ENCODE measurements around the gene CDC42BPG.

DNA sequence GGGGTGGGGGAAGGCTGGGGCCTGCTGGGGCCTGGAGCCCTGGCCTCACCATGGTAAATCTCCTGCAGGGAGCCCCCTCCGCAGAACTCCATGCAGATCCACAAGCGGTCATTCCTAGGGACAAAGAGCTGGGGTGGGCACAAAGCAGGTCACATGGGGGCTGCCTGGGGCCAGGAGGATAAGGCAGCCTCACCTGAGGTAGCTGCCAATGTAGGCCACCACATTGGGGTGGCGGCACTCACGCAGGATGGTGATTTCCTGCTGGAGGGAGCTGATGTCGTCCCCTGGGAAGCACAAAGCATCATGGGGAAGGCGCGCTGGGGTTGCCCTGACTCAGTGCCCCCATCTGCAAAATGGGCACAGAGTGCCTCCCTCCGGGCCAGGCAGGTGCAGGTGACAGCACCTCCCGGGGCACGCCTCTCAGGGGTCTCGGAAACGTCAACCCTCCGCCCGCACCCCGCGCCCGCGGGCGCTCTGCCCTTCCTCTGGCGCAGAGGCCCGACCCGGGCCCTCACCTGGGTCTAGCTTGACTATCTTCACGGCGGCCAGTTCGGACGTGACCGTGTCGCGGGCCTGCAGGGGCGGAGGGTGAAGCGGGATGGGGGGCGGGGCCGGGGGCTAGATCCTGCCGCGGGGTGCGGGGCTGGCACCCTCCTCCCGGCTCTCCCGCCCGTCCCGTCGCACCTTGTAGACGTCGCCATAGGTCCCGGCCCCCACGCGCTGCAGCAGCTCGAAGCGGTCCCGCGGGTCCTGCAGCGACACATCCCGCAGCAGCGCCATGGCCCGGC lies 41.9 kb downstream of the CDC42BPG start:
- TF ChIP-seq, protein P1, sequence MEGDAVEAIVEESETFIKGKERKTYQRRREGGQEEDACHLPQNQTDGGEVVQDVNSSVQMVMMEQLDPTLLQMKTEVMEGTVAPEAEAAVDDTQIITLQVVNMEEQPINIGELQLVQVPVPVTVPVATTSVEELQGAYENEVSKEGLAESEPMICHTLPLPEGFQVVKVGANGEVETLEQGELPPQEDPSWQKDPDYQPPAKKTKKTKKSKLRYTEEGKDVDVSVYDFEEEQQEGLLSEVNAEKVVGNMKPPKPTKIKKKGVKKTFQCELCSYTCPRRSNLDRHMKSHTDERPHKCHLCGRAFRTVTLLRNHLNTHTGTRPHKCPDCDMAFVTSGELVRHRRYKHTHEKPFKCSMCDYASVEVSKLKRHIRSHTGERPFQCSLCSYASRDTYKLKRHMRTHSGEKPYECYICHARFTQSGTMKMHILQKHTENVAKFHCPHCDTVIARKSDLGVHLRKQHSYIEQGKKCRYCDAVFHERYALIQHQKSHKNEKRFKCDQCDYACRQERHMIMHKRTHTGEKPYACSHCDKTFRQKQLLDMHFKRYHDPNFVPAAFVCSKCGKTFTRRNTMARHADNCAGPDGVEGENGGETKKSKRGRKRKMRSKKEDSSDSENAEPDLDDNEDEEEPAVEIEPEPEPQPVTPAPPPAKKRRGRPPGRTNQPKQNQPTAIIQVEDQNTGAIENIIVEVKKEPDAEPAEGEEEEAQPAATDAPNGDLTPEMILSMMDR (IDR thresholded peaks at IDR 0.05; ENCODE audit: low read depth, low read length): no peak
- no peak for TF ChIP-seq EZH2phosphoT487 (IDR thresholded peaks at IDR 0.05; ENCODE audit: low read depth)

Data from OCI-LY3 (cell line).